Measurements from ENCODE around the gene NXPE4.

- TF ChIP-seq CTCF (IDR thresholded peaks at IDR 0.05; ENCODE audit: insufficient read depth, low read length) (no peak), POLR2AphosphoS5 (IDR thresholded peaks at IDR 0.05; ENCODE audit: low read depth) (no peak)
Measured at GRCh38 chr11:114614127-114614720, 18.6 kb upstream of the NXPE4 start.

Data from HL-60 (cell line).